Measurements from ENCODE around the gene PSTPIP2.

- TF ChIP-seq CTCF (IDR thresholded peaks at IDR 0.05) (no peak), POLR2A (IDR thresholded peaks at IDR 0.05) (no peak)
Observed at GRCh38 chr18:45945669-45946068, 126.4 kb downstream of the PSTPIP2 start.

Measured in right lobe of liver (tissue), 4 donors.